Heart left ventricle (tissue), 16 donors: ENCODE data around the gene AIG1. TPM values are rescaled to one million over a fixed set of nuclear protein-coding genes. Genes with fewer than 3 reads are reported as not detected.
A peak's percentile ranks its signal among the peaks of the same experiment; 100 is the strongest.

Experiments used
- ATAC-seq, 4 donors: fragments of 200-7000 bp; cut with Tn5 transposase; one replicate each; pipeline ENCODE4 v1.9.1; 2020 to 2022; ENCODE audit warnings: moderate library complexity in 4 of 4, mild to moderate bottlenecking in 3 of 4, moderate number of reproducible peaks in 1 of 4
- DNase-seq, 5 donors: peaks; one replicate each; pipeline ENCODE4 v3.0.0-alpha.2; 2020
- H3K27ac ChIP-seq, 12 donors: fragments of 200-600 bp; sonication (generic) in 4 of 12; one replicate each; pipeline versions ENCODE4 v1.5.0 to v1.8.0; 2016 to 2022; ENCODE audit warnings: mild to moderate bottlenecking in 2 of 12
- H3K27me3 ChIP-seq, 9 donors: fragments of 200-600 bp; sonication (generic) in 2 of 9; one replicate each; pipeline versions ENCODE4 v1.5.1 to v1.8.0; 2016 to 2022; ENCODE audit warnings: mild to moderate bottlenecking in 3 of 9
- H3K36me3 ChIP-seq, 9 donors: fragments of 200-600 bp; sonication (generic) in 2 of 9; one replicate each; pipeline versions ENCODE4 v1.5.0 to v1.8.0; 2018 to 2022; ENCODE audit warnings: mild to moderate bottlenecking in 2 of 9
- H3K4me1 ChIP-seq, 12 donors: fragments of 200-600 bp; sonication (generic) in 4 of 12; one replicate each; pipeline versions ENCODE4 v1.5.0 to v1.8.0; 2016 to 2022; ENCODE audit warnings: mild to moderate bottlenecking in 3 of 12
- H3K4me3 ChIP-seq, 12 donors: fragments of 200-600 bp; sonication (generic) in 4 of 12; one replicate each; pipeline versions ENCODE4 v1.5.0 to v1.8.0; 2017 to 2022; ENCODE audit warnings: mild to moderate bottlenecking in 9 of 12, moderate library complexity in 4 of 12
- H3K9me3 ChIP-seq, 12 donors: fragments of 200-600 bp; sonication (generic) in 4 of 12; one replicate each; pipeline versions ENCODE4 v1.5.0 to v1.8.0; 2016 to 2022; ENCODE audit warnings: mild to moderate bottlenecking in 1 of 12
- CTCF ChIP-seq, 12 donors: fragments of 200-600 bp; sonication (generic) in 4 of 12; IDR thresholded peaks; one replicate each; pipeline versions ENCODE4 v1.5.0 to v1.8.0; 2018 to 2022; ENCODE audit warnings: antibody characterized with exemption in 12 of 12, mild to moderate bottlenecking in 5 of 12
- POLR2A ChIP-seq, 2 donors: fragments of 450-650 bp; IDR thresholded peaks; one replicate each; pipeline ENCODE4 v1.6.1; 2017; ENCODE audit warnings: antibody characterized with exemption in 2 of 2, mild to moderate bottlenecking in 2 of 2, moderate library complexity in 2 of 2
- WGBS, 4 donors: extraction: QIAGEN DNeasy Blood & Tissue Kit in 2 of 4; methylation state at CpG; one replicate each; pipeline versions ENCODE4 v1.1.5 to v1.1.7; 2013 to 2018; 5-methylcytosine and 5-hydroxymethylcytosine counted together
- intact Hi-C, 10 donors: fragments of 100-400 bp; cut with DNase I; formaldehyde crosslinking; loops; one replicate each; pipeline versions ENCODE4 v1.11.1 to v1.14.2; 2022
- polyA plus RNA-seq, 2 donors: library from polyadenylated mRNA; stranded (reverse); fragments of 200-250 nt; gene quantifications; one replicate each; pipeline ENCODE4 v1.2.3, GENCODE V29; 2013
- total RNA-seq, 9 donors: library from RNA; depleted of rRNA in 2 of 9; stranded (reverse); fragments of >200 nt in 2 of 9; fragmentation: NEBNext Ultra II Directional in 3 of 9; extraction: Animal tissue kit (Norgen Biotek cat#: 25700) in 3 of 9; gene quantifications; one replicate each; pipeline versions ENCODE4 v1.1.0 to v1.2.4, GENCODE V29; 2016 to 2023
- donor health status: ischemic (EF 13 %, LVEDD 7.1; RV severe dilation, severe dysfunction).
- donor health status: healthy with polysubstance abuse.
- donor health status: DM: no; HTN: yes; CAD: no.
- donor health status: DM: no; HTN: no; CAD: no.
- donor health status: ischemic (EF 25% LVEDD 6.9; RV normal size, moderate dysfunction).
- donor health status: ischemic (EF 25% LVEDD 5.7; RV mildly dilated, moderate dysfunction).
- donor health status: healthy.
- donor health status: DM: yes; HTN: yes; CAD: no.
- donor health status: ischemic (EF 35%, LVEDD 5.7; RV mildly dilated, moderate dysfunction).
- donor health status: nonischemic (EF 11% LVEDD 7.7; RV severe dilation, severe dysfunction).
- donor health status: DM: yes; HTN: yes; CAD: no.
- donor health status: PGD.
- donor health status: ischemic (EF 29% LVEDD 5.4; RV normal size, mild dysfunction).
- donor health status: nonischemic (EF 23%, LVEDD 6.1; RV moderate dilation, normal function).

The AIG1 gene
- total and polyA plus RNA-seq, 11 donors, result 18.1 to 101 (median 64.0) TPM

DNA sequence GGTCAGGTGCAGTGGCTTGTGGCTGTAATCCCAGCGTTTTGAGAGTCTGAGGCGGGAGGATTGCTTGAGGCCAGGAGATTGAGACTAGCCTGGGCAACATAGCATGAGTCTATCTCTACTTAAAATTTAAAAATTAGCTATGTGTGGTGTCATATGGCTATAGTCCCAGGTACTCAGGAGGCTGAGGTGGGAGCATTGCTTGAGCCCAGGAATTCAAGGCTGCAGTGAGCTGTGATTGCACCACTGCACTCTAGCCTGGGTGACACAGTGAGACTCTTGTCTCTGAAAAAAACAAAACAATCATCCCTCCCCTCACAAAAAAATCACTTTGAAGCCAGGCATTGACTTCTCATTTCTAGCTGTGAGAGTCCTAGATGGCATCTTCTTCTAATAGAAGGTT, 32.1 kb downstream of the AIG1 start:
- WGBS, 4 donors, result 97 to 100% (median 99%) methylated on average over 2 of the region's 2 CpGs
- Histone ChIP-seq H3K27me3 (no peaks in the 10 kb centered on the region), H3K4me3 (no peak overlapping the region), H3K9me3 (no peaks in the 10 kb centered on the region), H3K27ac (no peak overlapping the region), H3K4me1 (peaks cover 0 to 18% (median 9%) of the 10 kb centered on the region in 12 donors), H3K36me3 (no peaks in the 10 kb centered on the region)
- no peak for ATAC-seq
- TF ChIP-seq POLR2A (IDR thresholded peaks at IDR 0.05), result no peak
- no peak for TF ChIP-seq CTCF (IDR thresholded peaks at IDR 0.05)
- DNase-seq, result no peak
- intact Hi-C loops, result no loop called here

DNA sequence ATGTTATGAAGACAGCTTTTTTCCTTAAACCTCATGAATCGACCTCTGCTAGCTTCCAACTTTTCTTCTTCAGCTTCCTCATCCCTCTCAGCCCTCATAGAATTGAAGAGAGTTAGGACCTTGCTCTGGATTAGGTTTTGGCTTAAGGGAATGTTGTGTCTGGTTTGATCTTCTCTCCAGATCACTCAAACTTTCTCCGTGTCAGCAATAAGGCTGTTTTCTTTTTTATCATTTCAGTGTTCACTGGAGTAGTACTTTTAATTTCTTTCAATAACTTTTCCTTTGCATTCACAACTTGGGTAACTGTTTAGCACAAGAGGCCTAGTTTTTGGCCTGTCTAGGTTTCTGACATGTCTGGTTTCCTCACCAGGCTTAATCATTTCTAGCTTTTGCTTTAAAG, 32.6 kb downstream of the AIG1 start:
- 81 to 85% (median 82%) methylated on average over 2 of the region's 2 CpGs for WGBS, 4 donors

DNA sequence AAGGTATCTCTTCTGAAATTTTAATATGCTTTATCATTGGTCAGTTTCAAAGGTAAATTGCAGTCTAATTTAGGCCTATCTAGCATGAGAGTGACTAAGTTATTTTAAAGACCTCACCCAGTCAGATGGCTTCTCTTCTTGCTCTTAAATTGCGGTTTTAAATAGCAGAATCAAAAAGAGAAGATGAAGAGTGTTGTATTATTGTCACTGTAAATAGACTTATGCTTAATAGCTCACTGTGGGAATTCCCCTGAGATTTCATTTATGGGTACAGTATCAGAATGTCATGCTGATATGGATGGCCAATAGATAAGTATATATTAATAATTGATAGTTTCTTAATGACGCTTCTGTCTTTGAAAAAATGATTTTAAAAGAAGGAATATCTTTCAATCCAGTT, 35.7 kb downstream of the AIG1 start:
- WGBS, 4 donors, result 85 to 95% (median 92%) methylated on average over 2 of the region's 2 CpGs
- Histone ChIP-seq H3K9me3 (no peaks in the 10 kb centered on the region), H3K27me3 (no peaks in the 10 kb centered on the region), H3K36me3 (no peaks in the 10 kb centered on the region), H3K4me3 (no peak overlapping the region), H3K27ac (no peak overlapping the region), H3K4me1 (peaks cover 0 to 25% (median 12%) of the 10 kb centered on the region in 12 donors)
- DNase-seq, result no peak
- intact Hi-C loops, result no loop called here
- TF ChIP-seq POLR2A (IDR thresholded peaks at IDR 0.05) (no peak), CTCF (IDR thresholded peaks at IDR 0.05) (no peak)
- ATAC-seq, result no peak

More for the DNA sequence above, 32.6 kb downstream of the AIG1 start:
- Histone ChIP-seq H3K36me3 (no peaks in the 10 kb centered on the region), H3K4me1 (peaks cover 0 to 22% (median 12%) of the 10 kb centered on the region in 12 donors), H3K27ac (no peak overlapping the region), H3K27me3 (no peaks in the 10 kb centered on the region), H3K9me3 (no peaks in the 10 kb centered on the region), H3K4me3 (no peak overlapping the region)
- no peak for ATAC-seq
- DNase-seq, result no peak
- TF ChIP-seq CTCF (IDR thresholded peaks at IDR 0.05) (no peak), POLR2A (IDR thresholded peaks at IDR 0.05) (no peak)
- intact Hi-C loops, result no loop called here

DNA sequence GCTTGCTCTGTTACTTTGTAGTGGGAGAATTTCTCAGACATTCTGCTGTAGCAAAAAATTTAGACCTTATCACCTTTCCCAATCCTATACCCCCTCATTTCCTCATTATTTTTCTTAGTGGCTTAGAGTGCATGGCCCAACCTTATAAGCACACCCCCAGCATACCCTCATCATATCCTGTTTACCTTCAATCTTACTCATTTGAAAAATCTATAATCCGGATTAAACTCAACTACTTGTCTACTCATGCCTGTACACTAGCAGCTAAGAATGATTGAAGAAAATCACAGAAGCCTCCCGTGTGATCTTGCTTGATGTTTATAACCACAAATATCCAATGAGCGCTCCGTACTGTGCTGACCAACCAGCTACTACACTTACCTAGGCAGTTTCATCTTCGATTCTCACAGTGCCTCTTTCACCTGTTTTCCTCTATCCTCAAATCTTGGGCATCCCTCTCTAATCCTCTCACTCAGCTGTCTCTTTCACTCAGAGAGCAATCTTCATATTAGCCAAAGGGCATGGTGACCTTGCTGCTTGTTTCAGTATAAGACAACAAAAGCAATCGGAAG, 36.6 kb downstream of the AIG1 start:
- 88 to 92% (median 89%) methylated on average over 6 of the region's 6 CpGs for WGBS, 4 donors
- no peaks in the 10 kb centered on the region for H3K27me3 ChIP-seq
- H3K4me3 ChIP-seq, result no peak overlapping the region
- no peaks in the 10 kb centered on the region for H3K36me3 ChIP-seq
- ATAC-seq, result no peak
- peaks cover 0 to 25% (median 12%) of the 10 kb centered on the region in 12 donors for H3K4me1 ChIP-seq
- H3K27ac ChIP-seq, result peak overlapping the region in 1 of 12 donors; percentile 40
- intact Hi-C loops, result no loop called here
- H3K9me3 ChIP-seq, result no peaks in the 10 kb centered on the region
- no peak for DNase-seq
- TF ChIP-seq CTCF (IDR thresholded peaks at IDR 0.05), result no peak
- no peak for TF ChIP-seq POLR2A (IDR thresholded peaks at IDR 0.05)
